Measurements from ENCODE around the gene SACM1L.

Gene SACM1L

GRCh38 chr3:45762647-45763302, 73.6 kb downstream of the SACM1L start:
- DNase-seq (ENCODE audit: low spot score), result no peak
- TF ChIP-seq CTCF (IDR thresholded peaks at IDR 0.05; ENCODE audit: extremely low read depth, missing control alignments), result no peak

DNA sequence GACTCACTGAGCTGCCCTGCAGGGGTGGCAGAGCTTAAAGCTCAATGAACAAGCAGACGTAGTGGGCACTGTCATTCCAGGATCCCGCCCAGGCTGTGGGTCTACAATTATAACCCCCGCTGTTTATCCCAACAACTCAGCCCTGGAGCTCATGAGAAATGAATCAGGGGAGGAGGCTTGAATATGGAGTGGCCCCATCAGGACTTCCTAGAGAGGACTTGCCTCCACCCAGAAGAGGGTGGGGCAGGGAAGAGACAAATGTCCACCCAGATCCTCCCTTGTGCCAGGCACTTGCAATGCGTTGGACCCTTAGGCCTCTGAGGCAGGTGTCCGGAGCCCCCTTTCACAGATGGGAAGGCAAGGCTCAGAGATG, 74.1 kb downstream of the SACM1L start:
- no peak for DNase-seq (ENCODE audit: low spot score)
- no peak for TF ChIP-seq CTCF (IDR thresholded peaks at IDR 0.05; ENCODE audit: extremely low read depth, missing control alignments)

- no peak for TF ChIP-seq CTCF (IDR thresholded peaks at IDR 0.05; ENCODE audit: extremely low read depth, missing control alignments)
- no peak for DNase-seq (ENCODE audit: low spot score)
Measured at GRCh38 chr3:45765266-45765851, 76.2 kb downstream of the SACM1L start.

- no peak for DNase-seq (ENCODE audit: low spot score)
- no peak for TF ChIP-seq CTCF (IDR thresholded peaks at IDR 0.05; ENCODE audit: extremely low read depth, missing control alignments)
Measured at GRCh38 chr3:45765958-45766357, 76.8 kb downstream of the SACM1L start.

DNA sequence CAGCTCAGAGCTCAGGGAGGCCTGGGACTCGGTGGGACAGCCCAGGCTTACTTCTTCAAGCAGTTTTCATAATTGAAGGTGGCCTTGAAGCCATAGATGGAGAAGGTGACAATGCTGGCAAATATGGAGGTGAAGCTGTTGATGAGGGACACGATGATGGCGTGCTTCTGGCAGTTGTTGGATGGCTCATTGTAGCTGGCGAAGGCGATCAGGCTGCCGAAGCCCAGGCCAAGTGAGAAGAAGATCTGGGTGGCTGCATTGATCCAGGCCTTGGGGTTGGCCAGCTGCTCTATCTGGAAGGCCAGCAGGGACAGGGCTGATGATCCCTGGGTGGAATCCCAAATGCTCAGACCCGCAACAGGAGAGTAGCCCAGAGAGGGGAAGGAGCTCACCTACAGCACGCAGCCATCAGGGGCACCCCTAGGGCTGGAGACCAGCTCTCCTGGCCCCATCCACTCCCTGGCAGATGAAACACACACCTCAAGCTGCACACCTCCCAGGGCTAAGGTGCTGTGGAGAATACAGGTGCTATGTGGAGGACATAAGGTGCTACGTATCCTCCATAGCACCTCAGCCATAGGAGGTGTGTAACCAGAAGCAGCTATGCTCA, 82.1 kb downstream of the SACM1L start:
- no peak for TF ChIP-seq CTCF (IDR thresholded peaks at IDR 0.05; ENCODE audit: extremely low read depth, missing control alignments)
- no peak for DNase-seq (ENCODE audit: low spot score)

GRCh38 chr3:45771831-45772230, 82.6 kb downstream of the SACM1L start:
- TF ChIP-seq CTCF (IDR thresholded peaks at IDR 0.05; ENCODE audit: extremely low read depth, missing control alignments), result no peak
- no peak for DNase-seq (ENCODE audit: low spot score)

DNA sequence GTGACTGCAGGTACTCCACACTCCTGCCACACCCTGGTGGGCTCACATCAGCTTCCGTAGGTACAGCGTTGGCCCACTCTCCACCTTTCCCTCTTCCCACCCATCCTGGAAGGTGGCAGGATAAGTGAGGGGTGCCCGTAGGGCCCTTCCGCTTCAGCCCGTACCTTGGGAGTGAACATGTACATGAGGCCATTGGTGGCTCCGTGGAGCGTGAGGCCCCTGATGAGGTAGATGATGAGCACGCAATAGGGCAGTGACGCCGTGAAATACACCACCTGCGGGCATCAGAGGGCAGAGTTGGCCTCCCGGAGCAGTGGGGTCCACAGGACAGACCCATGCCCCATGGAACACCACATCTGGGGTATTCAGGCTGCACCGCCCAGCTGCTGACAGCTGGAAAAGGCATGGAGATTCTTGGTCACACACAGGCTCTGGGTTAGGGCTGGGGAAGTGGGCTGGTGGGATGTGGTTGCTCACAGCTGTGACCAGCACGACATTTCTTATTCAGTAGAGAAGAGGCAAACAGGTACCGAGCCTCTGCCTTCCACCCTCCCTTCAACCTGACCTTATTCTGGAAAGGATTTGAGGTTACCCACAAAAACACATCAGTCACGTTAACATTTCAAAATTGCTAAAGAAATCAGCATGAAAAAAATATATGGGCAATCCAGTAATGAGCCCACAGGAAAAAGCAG, 83.3 kb downstream of the SACM1L start:
- no peak for TF ChIP-seq CTCF (IDR thresholded peaks at IDR 0.05; ENCODE audit: extremely low read depth, missing control alignments)
- DNase-seq (ENCODE audit: low spot score), result no peak

Data from GM20000 (cell line).